Bronchial epithelial cell (primary cell): ENCODE data around the gene ERN2. TPM values are rescaled to one million over a fixed set of nuclear protein-coding genes. Genes with fewer than 3 reads are reported as not detected.

Source experiments
- DNase-seq: peaks from one replicate; pipeline ENCODE4 v3.0.0-alpha.2; 2010; ENCODE audit warnings: low read depth
- FAIRE-seq: peaks from 2 replicates; lab custom pipeline; 2011; peaks lifted over from hg19 to GRCh38; lab: Jason Lieb, UNC
- H3K27me3 ChIP-seq: 2 replicates; pipeline ENCODE4 v1.5.1; 2011; ENCODE audit warnings: low read length; ENCODE audit not compliant: control insufficient read depth, insufficient read depth
- H3K36me3 ChIP-seq: 2 replicates; pipeline ENCODE4 v1.5.1; 2011; ENCODE audit warnings: low read length; ENCODE audit not compliant: control insufficient read depth, insufficient read depth
- H3K4me3 ChIP-seq: 2 replicates; pipeline ENCODE4 v1.5.1; 2011; ENCODE audit warnings: mild to moderate bottlenecking, low read depth, low read length, control low read depth
- total RNA-seq: library from RNA; depleted of rRNA; stranded (reverse); fragments of >200 nt; gene quantifications from 2 replicates; pipeline ENCODE4 v1.2.1, GENCODE V29; 2014
- TF ChIP-seq, protein P1 (sequence below): IDR thresholded peaks from 2 replicates; pipeline ENCODE4 v1.5.1; 2011; ENCODE audit warnings: mild to moderate bottlenecking, moderate library complexity, low read length, control low read depth, inconsistent platforms; ENCODE audit not compliant: insufficient read depth, severe bottlenecking

The ERN2 gene
- total RNA-seq, 1 donor from 2014 or later = 0.26 TPM

DNA sequence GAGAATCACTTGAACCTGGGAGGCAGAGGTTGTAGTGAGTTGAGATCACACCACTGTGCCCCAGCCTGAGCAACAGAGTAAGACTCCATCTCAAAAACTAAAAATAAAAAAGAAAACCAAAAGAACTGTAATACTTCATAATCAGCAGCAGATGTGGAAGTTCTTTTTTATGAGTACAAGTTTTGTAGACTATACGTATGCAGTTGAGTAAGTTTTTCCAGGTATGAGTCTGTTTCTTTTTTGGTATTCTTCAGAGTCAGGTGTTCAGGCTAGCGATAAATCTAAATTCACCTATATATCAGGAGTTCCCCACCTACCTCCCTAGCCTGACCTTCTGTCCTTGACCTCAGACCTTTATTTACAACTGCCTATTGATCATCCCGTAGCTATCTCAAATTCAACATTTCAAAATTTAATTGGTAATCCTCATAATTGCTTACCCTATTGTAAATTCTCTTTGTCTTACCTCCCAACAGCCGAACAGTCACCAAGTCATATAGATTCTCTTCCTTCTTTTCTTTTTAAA, 61.0 kb downstream of the ERN2 start:
- DNase-seq (no peak), FAIRE-seq (no peak)
- TF ChIP-seq, protein P1, sequence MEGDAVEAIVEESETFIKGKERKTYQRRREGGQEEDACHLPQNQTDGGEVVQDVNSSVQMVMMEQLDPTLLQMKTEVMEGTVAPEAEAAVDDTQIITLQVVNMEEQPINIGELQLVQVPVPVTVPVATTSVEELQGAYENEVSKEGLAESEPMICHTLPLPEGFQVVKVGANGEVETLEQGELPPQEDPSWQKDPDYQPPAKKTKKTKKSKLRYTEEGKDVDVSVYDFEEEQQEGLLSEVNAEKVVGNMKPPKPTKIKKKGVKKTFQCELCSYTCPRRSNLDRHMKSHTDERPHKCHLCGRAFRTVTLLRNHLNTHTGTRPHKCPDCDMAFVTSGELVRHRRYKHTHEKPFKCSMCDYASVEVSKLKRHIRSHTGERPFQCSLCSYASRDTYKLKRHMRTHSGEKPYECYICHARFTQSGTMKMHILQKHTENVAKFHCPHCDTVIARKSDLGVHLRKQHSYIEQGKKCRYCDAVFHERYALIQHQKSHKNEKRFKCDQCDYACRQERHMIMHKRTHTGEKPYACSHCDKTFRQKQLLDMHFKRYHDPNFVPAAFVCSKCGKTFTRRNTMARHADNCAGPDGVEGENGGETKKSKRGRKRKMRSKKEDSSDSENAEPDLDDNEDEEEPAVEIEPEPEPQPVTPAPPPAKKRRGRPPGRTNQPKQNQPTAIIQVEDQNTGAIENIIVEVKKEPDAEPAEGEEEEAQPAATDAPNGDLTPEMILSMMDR = no peak
- Histone ChIP-seq H3K36me3 (peaks cover 3% of the 10 kb centered on the region), H3K27me3 (no peaks in the 10 kb centered on the region), H3K4me3 (no peak overlapping the region)

DNA sequence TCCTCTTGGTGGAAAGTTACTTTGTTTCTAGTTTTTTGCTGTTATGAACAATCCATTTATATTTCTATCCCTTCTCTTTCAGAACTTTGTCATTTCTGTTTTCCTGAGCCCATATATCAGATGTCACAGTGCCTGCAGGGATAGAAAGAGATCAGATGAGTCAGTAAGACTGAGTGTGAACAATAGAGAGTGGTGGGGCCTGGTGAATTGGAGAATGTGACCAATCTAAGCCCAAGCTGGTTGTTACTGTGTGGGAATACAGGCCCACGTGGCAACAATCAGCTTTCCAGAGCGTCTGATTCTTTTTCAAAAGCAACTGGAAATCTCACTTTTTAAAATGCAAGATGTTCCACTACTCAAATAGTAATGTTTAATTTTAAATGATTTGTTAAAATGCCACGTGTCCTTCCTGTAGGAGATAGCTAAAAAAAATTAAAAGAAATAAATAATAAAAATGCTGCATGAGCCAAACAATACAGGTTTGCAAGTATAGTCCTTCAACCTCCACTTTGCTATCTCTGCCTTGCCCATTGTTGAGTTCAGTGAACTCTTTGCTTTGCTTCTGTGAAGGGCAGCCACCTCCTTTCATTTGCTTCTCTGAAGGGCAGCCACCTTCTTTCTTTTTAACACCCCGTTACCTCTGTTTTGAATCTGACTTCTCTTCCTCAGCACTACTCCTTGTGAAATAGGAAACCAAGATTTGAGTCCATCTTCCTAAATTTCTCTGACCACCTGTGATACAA, 62.2 kb downstream of the ERN2 start:
- TF ChIP-seq, protein P1 = no peak
- peak; percentile 16 for DNase-seq
- FAIRE-seq = no peak
- no peaks in the 10 kb centered on the region for H3K27me3 ChIP-seq
- H3K36me3 ChIP-seq = peaks cover 3% of the 10 kb centered on the region
- H3K4me3 ChIP-seq = no peak overlapping the region

DNA sequence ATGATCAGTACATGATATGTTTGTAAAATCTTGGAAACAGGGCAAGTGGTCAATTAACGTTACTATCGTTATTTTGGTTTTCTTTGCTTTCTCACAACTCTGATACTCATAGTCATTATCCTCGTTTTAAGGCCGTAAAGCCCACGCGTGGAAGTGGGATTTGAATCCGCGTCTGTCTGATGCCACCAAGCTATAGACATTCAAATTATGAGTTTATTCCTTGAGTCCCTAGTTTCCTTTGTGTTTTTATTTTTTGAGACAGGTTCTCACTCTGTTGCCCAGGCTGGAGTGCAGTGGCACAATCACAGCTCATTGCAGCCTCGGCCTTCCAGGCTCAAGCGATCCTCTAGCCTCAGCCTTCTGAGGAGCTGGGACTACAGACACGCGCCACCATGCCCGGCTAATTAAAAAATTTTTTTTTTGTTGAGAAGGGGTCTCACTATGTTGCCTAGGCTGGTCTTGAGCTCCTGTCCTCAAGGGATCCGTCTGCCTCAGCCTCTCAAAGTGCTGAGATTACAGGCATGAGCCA, 70.7 kb downstream of the ERN2 start:
- DNase-seq (no peak), FAIRE-seq (no peak)
- TF ChIP-seq, protein P1 = no peak
- H3K27me3 ChIP-seq = no peaks in the 10 kb centered on the region
- H3K4me3 ChIP-seq = peak overlapping the region; percentile 96
- H3K36me3 ChIP-seq = peaks cover 8% of the 10 kb centered on the region

DNA sequence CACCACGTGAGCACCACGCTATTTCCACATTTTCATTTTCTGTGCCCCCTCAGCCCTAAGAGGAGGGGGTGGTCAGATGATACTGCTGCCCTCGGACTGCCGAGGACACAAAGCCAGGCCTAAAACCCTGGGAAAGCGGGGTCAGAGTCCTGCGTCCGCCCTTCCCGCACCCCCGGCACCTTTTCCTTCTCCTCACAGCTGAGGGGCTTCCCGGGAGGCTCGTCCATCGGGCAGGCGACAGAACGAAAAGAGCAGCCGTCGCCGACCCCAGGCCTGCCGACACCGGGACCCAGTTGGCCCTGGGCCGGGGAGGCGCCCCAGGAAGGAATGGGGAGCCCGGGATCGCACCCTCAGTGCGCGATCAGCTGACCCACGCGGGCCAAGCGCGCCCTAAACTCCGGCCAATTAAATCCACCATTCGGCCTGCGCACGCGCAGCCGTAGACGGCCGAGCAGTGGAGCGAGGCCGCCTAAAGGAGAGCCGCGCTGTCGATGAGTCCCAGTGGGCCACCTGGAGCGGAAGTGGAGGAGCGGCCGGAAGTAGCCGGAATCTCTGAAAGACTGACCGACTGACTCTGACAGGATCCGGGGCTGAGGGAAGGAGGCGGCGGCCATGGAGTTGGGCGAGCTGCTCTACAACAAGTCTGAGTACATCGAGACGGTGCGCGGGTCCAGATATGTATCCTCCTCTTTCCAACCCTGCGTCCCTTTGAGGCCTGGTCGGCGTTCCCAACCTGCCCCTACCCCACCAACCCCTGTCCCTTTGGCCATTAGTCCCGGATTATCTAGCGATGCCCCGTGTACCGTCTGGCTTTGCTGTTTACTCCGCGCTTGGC, 71.9 kb downstream of the ERN2 start, which contains the start of the genes DCTN5 and PALB2:
TSS of gene DCTN5 (plus strand) at position 536 of the 835 bp plus-strand sequence. CDS start at position 613, 77 bp downstream.
TSS of gene PALB2 (minus strand) at position 380 of the 835 bp plus-strand sequence. CDS start at position 227, 153 bp downstream.
- Histone ChIP-seq H3K36me3 (peaks cover 7% of the 10 kb centered on the region), H3K27me3 (no peaks in the 10 kb centered on the region), H3K4me3 (peak within 1 kb of the TSS; percentile 96)
- DNase-seq (peak; percentile 89), FAIRE-seq (no peak)
- TF ChIP-seq, protein P1 = no peak

DNA sequence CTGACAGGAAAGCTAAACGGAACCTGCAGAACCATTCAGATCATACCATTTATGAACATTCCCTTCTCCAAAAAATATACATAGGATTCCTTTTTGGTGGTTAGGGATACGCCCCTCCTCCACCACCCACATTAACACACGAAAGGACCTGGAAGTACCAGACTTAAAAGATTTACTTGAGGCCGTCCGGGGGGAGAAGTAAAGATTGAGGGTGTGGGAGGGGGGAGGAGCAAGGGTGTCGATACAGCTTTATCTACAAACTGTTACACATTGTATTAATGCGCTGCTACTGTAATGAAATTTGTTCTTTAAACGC, 72.4 kb downstream of the ERN2 start:
- H3K4me3 ChIP-seq = peak overlapping the region; percentile 96
- DNase-seq = peak; percentile 22
- FAIRE-seq = no peak
- H3K36me3 ChIP-seq = peaks cover 8% of the 10 kb centered on the region
- TF ChIP-seq, protein P1 = no peak
- no peaks in the 10 kb centered on the region for H3K27me3 ChIP-seq

Other genes with a start within 250 kb of the ERN2 start
- gene GGA2, start 202.7 kb downstream of the ERN2 start, total RNA-seq = 12.4 and 15.1 TPM in 2 replicates
- gene EARS2, start 155.9 kb downstream of the ERN2 start, total RNA-seq = 20.1 and 27.9 TPM in 2 replicates
- 18.4 and 25.5 TPM in 2 replicates for gene UBFD1, start 155.5 kb downstream of the ERN2 start, total RNA-seq
- gene NDUFAB1, start 116.9 kb downstream of the ERN2 start, total RNA-seq = 102 and 123 TPM in 2 replicates
- gene PALB2, start 71.9 kb downstream of the ERN2 start, total RNA-seq = 9.7 TPM in 2 replicates
- 47.0 and 51.6 TPM in 2 replicates for gene DCTN5, start 71.8 kb downstream of the ERN2 start, total RNA-seq
- gene PLK1, start 34.3 kb downstream of the ERN2 start, total RNA-seq = 1.0 and 1.3 TPM in 2 replicates
- 0.26 and 0.38 TPM in 2 replicates for gene CHP2, start 41.8 kb upstream of the ERN2 start, total RNA-seq
- not detected in 2 replicates for gene PRKCB, start 122.8 kb upstream of the ERN2 start, total RNA-seq